NT2/D1 (cell line): ENCODE data around the gene MAGI1.

Experiments
- SUZ12 ChIP-seq: IDR thresholded peaks from 2 replicates; pipeline ENCODE4 v1.6.1; 2011; ENCODE audit not compliant: insufficient read length, insufficient read depth; ENCODE audit errors: extremely low read depth
- YY1 ChIP-seq: IDR thresholded peaks from 2 replicates; pipeline ENCODE4 v1.6.1; 2011; ENCODE audit not compliant: insufficient read length, insufficient read depth
- ZNF274 ChIP-seq: IDR thresholded peaks from 2 replicates; pipeline ENCODE4 v1.6.1; 2011; ENCODE audit warnings: mild to moderate bottlenecking, low read depth, low read length

DNA sequence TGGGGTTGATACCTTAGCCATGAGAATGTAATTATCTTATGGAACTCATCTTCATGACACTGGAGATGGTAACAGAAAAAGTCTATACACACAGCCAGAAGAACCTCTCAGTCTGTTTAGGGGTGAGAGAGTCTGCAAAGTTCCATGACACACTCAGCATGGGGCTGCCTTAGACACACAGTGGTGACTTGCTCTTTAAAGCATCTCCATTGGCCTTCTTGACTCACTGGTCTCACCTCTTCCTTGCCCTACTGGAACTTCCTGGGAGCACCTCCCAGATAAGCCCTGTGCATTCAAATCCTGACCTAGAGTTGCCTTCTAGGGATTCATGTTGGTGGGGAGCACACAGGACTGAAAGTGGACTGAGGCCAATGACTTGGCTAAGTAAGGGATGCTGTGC lies 9.3 kb downstream of the MAGI1 start:
- no peak for TF ChIP-seq YY1
- TF ChIP-seq ZNF274, result no peak
- no peak for TF ChIP-seq SUZ12
